GM12878 (cell line): ENCODE measurements around the gene ANO2. TPM values are rescaled to one million over a fixed set of nuclear protein-coding genes. Genes with fewer than 3 reads are reported as not detected.

Experiments used
- ATAC-seq: fragments of 200-7000 bp; cut with Tn5 transposase; 3 replicates; pipeline ENCODE4 v1.9.1; 2020; ENCODE audit warnings: mild to moderate bottlenecking, moderate library complexity
- BruUV-seq: library from RNA; stranded (reverse); fragments of 400-500 nt; replicated peaks from 2 replicates; lab custom pipeline; 2021; lab: Mats Ljungman, UMichigan
- CTCF ChIA-PET: fragments of 300-600 bp; sonication (Branson Sonifier 250); formaldehyde crosslinking; extraction: SDS; loops from one replicate; lab custom pipeline; 2021; ENCODE audit warnings: inconsistent platforms; lab: Yijun Ruan, JAX
- POLR2A ChIA-PET: fragments of 350-600 bp; formaldehyde crosslinking; extraction: SDS; loops from one replicate; lab custom pipeline; 2021; ENCODE audit warnings: inconsistent platforms; lab: Charles Lee
- RAD21 ChIA-PET: fragments of 300-600 bp; sonication (Branson Sonifier 250); formaldehyde crosslinking; loops from one replicate; lab custom pipeline; 2023; ENCODE audit warnings: antibody characterized with exemption; ENCODE audit not compliant: unreplicated experiment; lab: Charles Lee
- SMC1A ChIA-PET: fragments of 300-600 bp; sonication (Branson Sonifier 250); formaldehyde crosslinking; loops from one replicate; lab custom pipeline; 2023; ENCODE audit not compliant: unreplicated experiment, uncharacterized antibody; lab: Charles Lee
- DNase-seq: peaks from one replicate; pipeline ENCODE4 v3.0.0-alpha.2; 2011; ENCODE audit warnings: low read depth, low spot score
- FAIRE-seq: peaks from 3 replicates; lab custom pipeline; 2011; peaks lifted over from hg19 to GRCh38; lab: Jason Lieb, UNC
- H2AFZ ChIP-seq: 2 replicates; pipeline ENCODE4 v1.6.0; 2011; ENCODE audit warnings: low read depth, low read length, control low read depth; ENCODE audit not compliant: control insufficient read depth
- H3K27ac ChIP-seq: 2 replicates; pipeline ENCODE4 v1.5.1; 2011; ENCODE audit warnings: control low read depth; ENCODE audit not compliant: control insufficient read depth, insufficient read depth
- H3K27me3 ChIP-seq, 2 experiments: replicated peaks in 1 of 2; 2 replicates each; pipeline versions ENCODE4 v1.6.0 to v1.6.1; 2011; ENCODE audit warnings: low read length in 1 of 2; ENCODE audit not compliant: control insufficient read depth in 2 of 2, insufficient read depth in 2 of 2
- H3K36me3 ChIP-seq, 2 experiments: 2 replicates each; pipeline ENCODE4 v1.5.1; 2011; ENCODE audit warnings: low read length in 1 of 2; ENCODE audit not compliant: control insufficient read depth in 2 of 2, insufficient read depth in 2 of 2
- H3K4me1 ChIP-seq: 2 replicates; pipeline ENCODE4 v1.6.1; 2011; ENCODE audit warnings: mild to moderate bottlenecking, low read length, moderate library complexity, mixed read lengths; ENCODE audit not compliant: control insufficient read depth, insufficient read depth
- H3K4me2 ChIP-seq: 2 replicates; pipeline ENCODE4 v1.6.0; 2011; ENCODE audit warnings: control low read depth; ENCODE audit not compliant: control insufficient read depth, insufficient read depth
- H3K4me3 ChIP-seq: fragments of 200-600 bp; sonication (generic); 2 replicates; pipeline ENCODE4 v1.5.1; 2016
- H3K79me2 ChIP-seq: 2 replicates; pipeline ENCODE4 v1.6.0; 2011; ENCODE audit warnings: low read length; ENCODE audit not compliant: control insufficient read depth, insufficient read depth
- H3K9ac ChIP-seq: 2 replicates; pipeline ENCODE4 v1.8.0; 2011; ENCODE audit warnings: low read length, control low read depth, mixed read lengths; ENCODE audit not compliant: control insufficient read depth, insufficient read depth
- H3K9me3 ChIP-seq: replicated peaks from 3 replicates; pipeline ENCODE4 v1.5.1; 2011; ENCODE audit warnings: mild to moderate bottlenecking, low read length; ENCODE audit not compliant: control insufficient read depth, insufficient read depth
- H4K20me1 ChIP-seq: 2 replicates; pipeline ENCODE4 v1.6.0; 2011; ENCODE audit not compliant: control insufficient read depth, insufficient read depth
- CEBPZ ChIP-seq: fragments of 150-350 bp; IDR thresholded peaks from 2 replicates; pipeline ENCODE4 v1.6.1; 2016; ENCODE audit warnings: low read depth, low read length
- EGR1 ChIP-seq, 2 experiments: IDR thresholded peaks; 1 replicate in 1 of 2; 2 replicates in 1 of 2; pipeline ENCODE4 v1.6.1; 2011 to 2012; ENCODE audit warnings: low read depth in 2 of 2, low read length in 2 of 2, borderline replicate concordance in 1 of 2, mild to moderate bottlenecking in 1 of 2, moderate library complexity in 1 of 2
- HDAC2 ChIP-seq: fragments of 200-600 bp; sonication (generic); IDR thresholded peaks from 2 replicates; pipeline ENCODE4 v1.6.1; 2017
- IKZF1 ChIP-seq: fragments of 450-650 bp; conservative IDR thresholded peaks from 2 replicates; pipeline ENCODE4 v1.6.1; 2017; ENCODE audit warnings: antibody characterized with exemption, mild to moderate bottlenecking
- MLLT1 ChIP-seq: fragments of 450-650 bp; IDR thresholded peaks from 2 replicates; pipeline ENCODE4 v1.6.1; 2016; ENCODE audit warnings: mild to moderate bottlenecking
- MTA3 ChIP-seq: IDR thresholded peaks from 2 replicates; pipeline ENCODE4 v1.6.1; 2012; ENCODE audit warnings: low read length, inconsistent platforms, borderline replicate concordance
- NR2C1 ChIP-seq: fragments of 450-650 bp; IDR thresholded peaks from 2 replicates; pipeline ENCODE4 v1.6.1; 2017; ENCODE audit warnings: antibody characterized with exemption, mild to moderate bottlenecking, moderate library complexity
- RAD21 ChIP-seq: IDR thresholded peaks from 2 replicates; pipeline ENCODE4 v1.6.1; 2011; ENCODE audit warnings: mild to moderate bottlenecking, low read depth, low read length, moderate library complexity; ENCODE audit not compliant: insufficient read depth
- SIX5 ChIP-seq: IDR thresholded peaks from 2 replicates; pipeline ENCODE4 v1.6.1; 2011; ENCODE audit warnings: mild to moderate bottlenecking, low read depth, low read length, moderate library complexity; ENCODE audit not compliant: severe bottlenecking
- SMAD5 ChIP-seq: IDR thresholded peaks from 2 replicates; pipeline ENCODE4 v1.6.1; 2016; ENCODE audit warnings: antibody characterized with exemption, low read depth
- SUZ12 ChIP-seq: fragments of 200-600 bp; sonication (generic); IDR thresholded peaks from one replicate; pipeline ENCODE4 v1.6.1; 2018; ENCODE audit warnings: antibody characterized with exemption, mild to moderate bottlenecking; ENCODE audit not compliant: unreplicated experiment
- ZBED1 ChIP-seq: IDR thresholded peaks from 2 replicates; pipeline ENCODE4 v1.6.1; 2016; ENCODE audit warnings: borderline replicate concordance
- ZNF217 ChIP-seq: fragments of 450-650 bp; IDR thresholded peaks from 2 replicates; pipeline ENCODE4 v1.6.1; 2017; ENCODE audit warnings: antibody characterized with exemption, mild to moderate bottlenecking
- WGBS: methylation state at CpG from one replicate; pipeline ENCODE4 v1.1.6; 2016; ENCODE audit warnings: low lambda C conversion rate; ENCODE audit not compliant: insufficient replicate concordance, insufficient coverage; ENCODE audit errors: missing lambda C conversion rate; 5-methylcytosine and 5-hydroxymethylcytosine counted together
- in situ Hi-C: fragments of 300-500 bp; cut with MboI; formaldehyde crosslinking; loops from 9 replicates; pipeline ENCODE4 v1.14.3; 2018; ENCODE audit warnings: mixed read lengths
- intact Hi-C: fragments of 100-400 bp; cut with micrococcal nuclease; formaldehyde crosslinking; loops from one replicate; pipeline ENCODE4 v1.14.2; 2022; ENCODE audit not compliant: unreplicated experiment
- polyA plus RNA-seq, 11 experiments: library from polyadenylated mRNA; depleted of rRNA in 4 of 11; unstranded in 6 of 11; stranded (reverse) in 5 of 11; fragments of >200 nt; fragmentation: Nextera tagmentation in 4 of 11; fragmentation: Illumina TruSeq in 1 of 11; extraction: Ambion mirVana in 4 of 11; extraction: Trizol in 1 of 11; gene quantifications; 1 replicate in 1 of 11; 2 replicates in 10 of 11; pipeline versions ENCODE4 v1.2.1 to v1.2.3, GENCODE V29; 2011 to 2016; ENCODE audit warnings: inconsistent platforms in 2 of 11, missing spikeins in 2 of 11, low read depth in 1 of 11
- total RNA-seq, 4 experiments: library from RNA; depleted of rRNA in 3 of 4; stranded (reverse); fragments of >200 nt in 3 of 4; fragmentation: Illumina TruSeq in 1 of 4; extraction: Trizol in 1 of 4; gene quantifications; 2 replicates each; pipeline versions ENCODE4 v1.2.1 to v1.2.3, GENCODE V29; 2013 to 2021
- TF ChIP-seq, protein P1 (sequence below): IDR thresholded peaks from 2 replicates; pipeline ENCODE4 v1.6.1; 2011; ENCODE audit warnings: low read depth, low read length, improper control_type of control experiment, borderline replicate concordance
- TF ChIP-seq, protein P2 (sequence below): fragments of 450-650 bp; IDR thresholded peaks from 2 replicates; pipeline ENCODE4 v1.6.1; 2016; ENCODE audit warnings: mild to moderate bottlenecking

Gene ANO2
- total and polyA plus RNA-seq, 10 of the 15 experiments (the other 5 are each of a cell fraction or from before 2014, with no cell fraction given): not detected

- H3K4me2 ChIP-seq: no peak overlapping the region
- no peaks in the 10 kb centered on the region; a peak in 1 of 4 replicates for H3K27me3 ChIP-seq
- RAD21 ChIA-PET: no interaction called here
- SMC1A ChIA-PET: no interaction called here
- no peaks in the 10 kb centered on the region for H3K79me2 ChIP-seq
- no peak overlapping the region for H3K9ac ChIP-seq
- ATAC-seq: no peak
- H2AFZ ChIP-seq: no peak overlapping the region
- no peak overlapping the region for H3K27ac ChIP-seq
- intact Hi-C loops (no loop called here), in situ Hi-C loops (no loop called here)
- H3K4me3 ChIP-seq: no peak overlapping the region
- BruUV-seq: no TSS peak
- H3K9me3 ChIP-seq: no peaks in the 10 kb centered on the region
- no peak for TF ChIP-seq NR2C1
- TF ChIP-seq, protein P1, sequence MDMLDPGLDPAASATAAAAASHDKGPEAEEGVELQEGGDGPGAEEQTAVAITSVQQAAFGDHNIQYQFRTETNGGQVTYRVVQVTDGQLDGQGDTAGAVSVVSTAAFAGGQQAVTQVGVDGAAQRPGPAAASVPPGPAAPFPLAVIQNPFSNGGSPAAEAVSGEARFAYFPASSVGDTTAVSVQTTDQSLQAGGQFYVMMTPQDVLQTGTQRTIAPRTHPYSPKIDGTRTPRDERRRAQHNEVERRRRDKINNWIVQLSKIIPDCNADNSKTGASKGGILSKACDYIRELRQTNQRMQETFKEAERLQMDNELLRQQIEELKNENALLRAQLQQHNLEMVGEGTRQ: no peak
- no peak for TF ChIP-seq ZBED1
- TF ChIP-seq ZNF217: no peak
- TF ChIP-seq SUZ12: no peak
- TF ChIP-seq EGR1 (IDR thresholded peaks at IDR 0.05; ENCODE audit: borderline replicate concordance in 1 of 2, low read depth in 2 of 2, low read length in 2 of 2): no peak
- TF ChIP-seq, protein P2, sequence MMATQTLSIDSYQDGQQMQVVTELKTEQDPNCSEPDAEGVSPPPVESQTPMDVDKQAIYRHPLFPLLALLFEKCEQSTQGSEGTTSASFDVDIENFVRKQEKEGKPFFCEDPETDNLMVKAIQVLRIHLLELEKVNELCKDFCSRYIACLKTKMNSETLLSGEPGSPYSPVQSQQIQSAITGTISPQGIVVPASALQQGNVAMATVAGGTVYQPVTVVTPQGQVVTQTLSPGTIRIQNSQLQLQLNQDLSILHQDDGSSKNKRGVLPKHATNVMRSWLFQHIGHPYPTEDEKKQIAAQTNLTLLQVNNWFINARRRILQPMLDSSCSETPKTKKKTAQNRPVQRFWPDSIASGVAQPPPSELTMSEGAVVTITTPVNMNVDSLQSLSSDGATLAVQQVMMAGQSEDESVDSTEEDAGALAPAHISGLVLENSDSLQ: no peak
- TF ChIP-seq MTA3: no peak
- no peak for TF ChIP-seq IKZF1
- TF ChIP-seq SIX5: no peak
- TF ChIP-seq MLLT1: no peak
- no peak for TF ChIP-seq CEBPZ
- no peak for TF ChIP-seq SMAD5
- TF ChIP-seq HDAC2: no peak
- TF ChIP-seq RAD21: no peak
- no peaks in the 10 kb centered on the region for H4K20me1 ChIP-seq
- POLR2A ChIA-PET: no interaction called here
- DNase-seq: no peak
- no peaks in the 10 kb centered on the region for H3K36me3 ChIP-seq
- CTCF ChIA-PET: no interaction called here
- WGBS: 22% methylated on average over 5 of the region's 5 CpGs
- FAIRE-seq: no peak
- H3K4me1 ChIP-seq: no peaks in the 10 kb centered on the region
These were observed 396.0 kb downstream of the ANO2 start for GRCh38 chr12:5549011-5549410.
